ENCODE data around the gene GPRC5D. TPM values are rescaled to one million over a fixed set of nuclear protein-coding genes. Genes with fewer than 3 reads are reported as not detected.
A peak's percentile ranks its signal among the peaks of the same experiment; 100 is the strongest.

The GPRC5D gene
- total RNA-seq, 2 donors from 2014 or later: not detected

- peaks cover 42% of the 10 kb centered on the region for H3K27me3 Mint-ChIP-seq
- H3K27ac Mint-ChIP-seq: no peak overlapping the region
- H3K36me3 Mint-ChIP-seq (ENCODE audit: low read depth): no peaks in the 10 kb centered on the region
Observed at GRCh38 chr12:12903642-12904609, 48.0 kb downstream of the GPRC5D start.

DNA sequence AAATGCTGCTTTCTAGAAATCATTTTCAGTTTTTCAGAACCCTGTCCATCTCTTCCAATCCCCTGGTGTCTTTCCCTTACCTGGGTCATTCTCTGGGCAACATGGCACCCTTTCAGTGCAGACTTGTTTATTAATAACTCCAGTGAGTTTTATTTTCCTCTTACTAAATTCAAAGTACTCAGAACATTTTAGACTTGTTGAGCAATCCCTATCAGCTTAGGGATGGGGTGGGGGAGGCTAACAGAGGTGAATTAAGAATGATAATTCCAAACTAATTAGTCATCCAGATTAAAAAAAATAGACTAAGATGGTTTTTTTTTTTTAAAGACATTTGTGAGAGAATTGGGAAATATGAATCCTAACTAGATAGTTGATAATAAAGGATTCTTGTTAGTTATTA, 49.9 kb downstream of the GPRC5D start:
- Mint-ChIP-seq H3K27me3 (peaks cover 56% of the 10 kb centered on the region), H3K4me1 (peaks cover 5% of the 10 kb centered on the region), H3K36me3 (ENCODE audit: low read depth) (peaks cover 2% of the 10 kb centered on the region), H3K27ac (no peak overlapping the region), H3K4me3 (no peak overlapping the region)
- no peak for DNase-seq
- no peak for ATAC-seq
- no peaks in the 10 kb centered on the region for H3K9me3 ChIP-seq (ENCODE audit: control insufficient read depth, low read length, poor library complexity, severe bottlenecking)

More at GRCh38 chr12:12903642-12904609, 48.0 kb downstream of the GPRC5D start:
- H3K4me1 Mint-ChIP-seq: peaks cover 5% of the 10 kb centered on the region
- no peak for DNase-seq
- H3K4me3 Mint-ChIP-seq: no peak overlapping the region
- ATAC-seq: no peak
- no peaks in the 10 kb centered on the region for H3K9me3 ChIP-seq (ENCODE audit: control insufficient read depth, low read length, poor library complexity, severe bottlenecking)

GRCh38 chr12:12901158-12901791, 50.7 kb downstream of the GPRC5D start:
- no peak overlapping the region for H3K4me3 Mint-ChIP-seq
- DNase-seq: no peak
- H3K36me3 Mint-ChIP-seq (ENCODE audit: low read depth): peaks cover 2% of the 10 kb centered on the region
- H3K4me1 Mint-ChIP-seq: peaks cover 5% of the 10 kb centered on the region
- peaks cover 61% of the 10 kb centered on the region for H3K27me3 Mint-ChIP-seq
- H3K27ac Mint-ChIP-seq: no peak overlapping the region
- H3K9me3 ChIP-seq (ENCODE audit: control insufficient read depth, low read length, poor library complexity, severe bottlenecking): no peaks in the 10 kb centered on the region
- ATAC-seq: no peak

GRCh38 chr12:12900786-12901157, 51.2 kb downstream of the GPRC5D start:
- peaks cover 2% of the 10 kb centered on the region for H3K36me3 Mint-ChIP-seq (ENCODE audit: low read depth)
- ATAC-seq: no peak

DNA sequence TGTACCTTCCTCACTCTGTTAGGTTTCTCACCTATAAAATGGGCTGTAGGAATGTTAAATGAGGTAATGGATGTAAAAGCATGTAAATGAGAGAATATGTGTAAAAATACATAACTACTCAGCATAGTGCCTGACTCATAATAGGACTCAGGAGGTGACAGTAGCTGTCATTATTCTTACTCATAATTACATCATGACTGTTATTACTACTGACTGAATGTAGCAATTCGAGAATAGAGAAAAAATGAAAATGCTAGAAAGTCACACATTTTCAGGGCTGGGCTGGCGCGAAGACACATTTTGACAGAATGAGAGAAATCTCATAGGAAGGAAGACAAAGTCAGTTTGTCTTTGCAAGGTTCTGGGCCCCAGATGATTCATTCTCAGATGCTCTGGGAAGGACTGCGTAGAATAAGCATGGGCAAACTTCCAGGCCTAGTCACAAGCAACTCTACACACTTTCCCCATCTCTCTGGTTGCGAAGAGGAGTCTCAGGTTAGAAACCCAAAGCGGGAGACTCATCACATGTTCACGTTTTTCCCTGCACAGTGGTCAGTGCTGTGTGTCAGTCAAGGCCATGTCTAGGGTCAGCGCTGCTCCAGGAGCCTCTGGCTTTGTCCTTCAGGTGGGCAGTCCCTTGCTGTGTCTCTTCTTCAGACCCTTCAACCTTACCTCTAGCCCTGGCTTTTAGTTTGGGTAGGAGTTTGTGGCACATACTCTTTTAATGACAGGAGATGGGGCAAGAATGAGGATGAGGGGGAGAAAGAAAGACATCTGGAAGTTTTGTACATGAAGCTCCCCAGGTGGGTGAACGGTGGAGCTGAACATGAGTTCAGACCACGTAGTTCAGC, 52.2 kb downstream of the GPRC5D start:
- Mint-ChIP-seq H3K27me3 (peaks cover 54% of the 10 kb centered on the region), H3K4me1 (peaks cover 5% of the 10 kb centered on the region), H3K27ac (no peak overlapping the region), H3K4me3 (no peak overlapping the region), H3K36me3 (ENCODE audit: low read depth) (peaks cover 2% of the 10 kb centered on the region)
- no peaks in the 10 kb centered on the region for H3K9me3 ChIP-seq (ENCODE audit: control insufficient read depth, low read length, poor library complexity, severe bottlenecking)
- DNase-seq: no peak
- no peak for ATAC-seq

More at GRCh38 chr12:12900786-12901157, 51.2 kb downstream of the GPRC5D start:
- peaks cover 58% of the 10 kb centered on the region for H3K27me3 Mint-ChIP-seq
- DNase-seq: no peak
- no peak overlapping the region for H3K27ac Mint-ChIP-seq
- peaks cover 5% of the 10 kb centered on the region for H3K4me1 Mint-ChIP-seq
- no peaks in the 10 kb centered on the region for H3K9me3 ChIP-seq (ENCODE audit: control insufficient read depth, low read length, poor library complexity, severe bottlenecking)
- no peak overlapping the region for H3K4me3 Mint-ChIP-seq

- no peak overlapping the region for H3K27ac Mint-ChIP-seq
- H3K27me3 Mint-ChIP-seq: peaks cover 49% of the 10 kb centered on the region
- no peak for DNase-seq
- H3K4me3 Mint-ChIP-seq: no peak overlapping the region
- peaks cover 5% of the 10 kb centered on the region for H3K4me1 Mint-ChIP-seq
- ATAC-seq: no peak
- H3K36me3 Mint-ChIP-seq (ENCODE audit: low read depth): peaks cover 2% of the 10 kb centered on the region
- H3K9me3 ChIP-seq (ENCODE audit: control insufficient read depth, low read length, poor library complexity, severe bottlenecking): no peaks in the 10 kb centered on the region
Observed at GRCh38 chr12:12898911-12899511, 53.0 kb downstream of the GPRC5D start.

DNA sequence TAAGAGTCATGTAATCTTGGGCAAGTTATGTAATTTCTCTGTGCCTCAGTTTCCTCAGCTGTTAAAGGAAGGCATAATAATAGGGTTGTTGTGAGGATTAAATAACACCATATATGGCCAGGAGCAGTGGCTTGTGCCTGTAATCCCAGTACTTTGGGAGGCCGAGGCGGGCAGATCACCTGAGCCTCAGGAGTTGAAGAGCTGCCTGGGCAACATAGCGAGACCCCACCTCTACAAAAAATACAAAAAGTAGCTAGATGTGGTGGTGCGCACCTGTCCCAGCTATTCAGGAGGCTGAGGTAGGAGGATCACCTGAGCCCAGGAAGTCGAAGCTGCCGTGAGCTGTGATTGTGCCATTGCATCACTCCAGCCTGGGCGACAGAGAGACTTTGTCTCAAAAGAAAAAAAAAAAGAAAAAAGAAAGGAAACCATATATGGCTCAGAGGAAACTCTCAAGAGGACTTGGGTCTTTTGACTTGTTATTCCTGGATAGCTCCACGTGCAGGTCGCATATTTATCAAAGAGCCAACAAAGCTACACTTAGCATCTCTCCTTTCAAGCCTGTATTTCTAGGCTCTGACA, 53.7 kb downstream of the GPRC5D start:
- no peak for DNase-seq
- Mint-ChIP-seq H3K4me3 (no peak overlapping the region), H3K27ac (no peak overlapping the region), H3K36me3 (ENCODE audit: low read depth) (peaks cover 2% of the 10 kb centered on the region), H3K27me3 (peaks cover 56% of the 10 kb centered on the region), H3K4me1 (peaks cover 5% of the 10 kb centered on the region)
- H3K9me3 ChIP-seq (ENCODE audit: control insufficient read depth, low read length, poor library complexity, severe bottlenecking): no peaks in the 10 kb centered on the region
- ATAC-seq: no peak

GRCh38 chr12:12897302-12897701, 54.7 kb downstream of the GPRC5D start:
- no peaks in the 10 kb centered on the region for H3K9me3 ChIP-seq (ENCODE audit: control insufficient read depth, low read length, poor library complexity, severe bottlenecking)
- DNase-seq: no peak
- Mint-ChIP-seq H3K4me3 (no peak overlapping the region), H3K27ac (no peak overlapping the region), H3K36me3 (ENCODE audit: low read depth) (peaks cover 2% of the 10 kb centered on the region), H3K27me3 (peaks cover 65% of the 10 kb centered on the region), H3K4me1 (peaks cover 5% of the 10 kb centered on the region)
- no peak for ATAC-seq

- ATAC-seq (no peak), DNase-seq (no peak)
- Mint-ChIP-seq H3K4me3 (no peak overlapping the region), H3K27ac (no peak overlapping the region), H3K36me3 (ENCODE audit: low read depth) (peaks cover 2% of the 10 kb centered on the region), H3K4me1 (peaks cover 7% of the 10 kb centered on the region), H3K27me3 (peaks cover 55% of the 10 kb centered on the region)
- no peaks in the 10 kb centered on the region for H3K9me3 ChIP-seq (ENCODE audit: control insufficient read depth, low read length, poor library complexity, severe bottlenecking)
Observed at GRCh38 chr12:12896260-12896659, 55.7 kb downstream of the GPRC5D start.

DNA sequence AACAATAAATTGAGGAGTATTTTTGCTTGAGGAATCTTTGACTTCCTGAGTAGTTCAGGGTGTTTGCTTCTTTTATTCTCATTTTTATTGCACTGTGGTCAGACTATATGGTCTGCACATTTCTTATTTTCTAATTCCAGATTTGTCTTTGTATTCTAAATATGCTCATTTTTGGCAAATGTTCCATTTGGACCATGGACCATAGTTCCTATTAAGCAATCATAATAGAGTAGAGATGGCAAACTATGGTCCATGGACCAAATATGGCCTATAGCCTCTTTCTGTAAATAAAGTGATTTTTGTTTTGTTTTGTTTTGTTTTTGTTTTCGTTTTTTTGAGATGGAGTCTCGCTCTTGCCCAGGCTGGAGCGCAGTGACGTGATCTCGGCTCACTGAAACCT, 58.5 kb downstream of the GPRC5D start:
- no peaks in the 10 kb centered on the region for H3K9me3 ChIP-seq (ENCODE audit: control insufficient read depth, low read length, poor library complexity, severe bottlenecking)
- Mint-ChIP-seq H3K27ac (no peak overlapping the region), H3K36me3 (ENCODE audit: low read depth) (peaks cover 5% of the 10 kb centered on the region), H3K4me1 (peaks cover 7% of the 10 kb centered on the region), H3K27me3 (peaks cover 51% of the 10 kb centered on the region), H3K4me3 (no peak overlapping the region)
- ATAC-seq: no peak
- no peak for DNase-seq

DNA sequence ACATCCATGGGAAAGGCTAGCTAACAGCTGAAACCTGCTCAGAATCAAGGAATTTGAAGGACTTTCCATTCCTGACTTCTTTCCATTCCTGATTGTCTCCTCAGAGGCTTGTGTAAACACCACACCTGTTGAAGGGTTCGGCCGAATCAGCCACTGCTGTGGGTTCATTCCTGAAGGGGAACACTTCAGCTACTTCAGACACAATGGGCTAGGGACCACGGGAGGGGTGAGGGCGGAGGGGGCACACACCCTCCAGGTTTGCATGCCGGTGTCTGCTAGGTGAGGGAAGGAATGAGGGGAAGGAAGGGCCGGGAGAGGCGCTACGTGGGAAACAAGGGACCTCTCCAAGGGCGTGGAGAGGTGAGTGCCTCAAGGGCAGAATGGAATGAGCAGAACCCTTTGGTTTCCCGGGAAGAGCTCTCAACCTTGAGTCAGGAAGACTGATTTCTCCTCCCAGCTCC, 59.3 kb downstream of the GPRC5D start:
- Mint-ChIP-seq H3K36me3 (ENCODE audit: low read depth) (peaks cover 5% of the 10 kb centered on the region), H3K4me1 (peaks cover 7% of the 10 kb centered on the region), H3K27ac (no peak overlapping the region), H3K27me3 (peaks cover 51% of the 10 kb centered on the region), H3K4me3 (no peak overlapping the region)
- no peak for DNase-seq
- H3K9me3 ChIP-seq (ENCODE audit: control insufficient read depth, low read length, poor library complexity, severe bottlenecking): no peaks in the 10 kb centered on the region
- ATAC-seq: no peak

DNA sequence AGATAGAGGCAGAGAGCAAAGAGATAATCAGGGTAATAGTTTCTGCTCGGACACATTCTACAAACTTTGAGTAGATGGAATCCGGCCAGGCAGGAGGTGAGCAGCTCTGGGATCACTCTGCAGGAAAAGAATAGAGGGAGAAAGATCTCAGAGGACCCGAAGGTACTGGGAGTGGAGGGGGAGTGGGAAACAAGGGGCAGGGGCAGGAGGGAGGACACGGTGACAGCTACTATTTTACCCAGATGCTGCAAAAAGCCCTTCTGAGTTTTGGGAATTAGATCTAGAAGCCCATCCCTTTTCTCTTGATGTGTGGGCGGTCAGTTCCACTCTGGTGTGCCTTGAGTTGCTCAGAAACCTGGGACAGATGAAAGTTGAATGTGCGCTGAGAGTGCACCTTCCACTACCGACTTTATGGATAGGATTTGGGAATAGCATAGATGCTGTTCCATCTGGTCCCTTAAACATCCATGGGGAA, 60.1 kb downstream of the GPRC5D start:
- Mint-ChIP-seq H3K36me3 (ENCODE audit: low read depth) (peaks cover 3% of the 10 kb centered on the region), H3K4me1 (peaks cover 4% of the 10 kb centered on the region), H3K27me3 (peaks cover 50% of the 10 kb centered on the region), H3K27ac (no peak overlapping the region), H3K4me3 (peak overlapping the region; percentile 87)
- DNase-seq: no peak
- no peak for ATAC-seq
- H3K9me3 ChIP-seq (ENCODE audit: control insufficient read depth, low read length, poor library complexity, severe bottlenecking): no peaks in the 10 kb centered on the region
